ENCODE measurements around the gene PHACTR1.

PHACTR1 gene

GRCh38 chr6:12848964-12849808 lies 132.6 kb downstream of the PHACTR1 start:
- FAIRE-seq (no peak), DNase-seq (ENCODE audit: low spot score) (no peak)

- no peak for DNase-seq (ENCODE audit: low spot score)
- FAIRE-seq: no peak
Measured at GRCh38 chr6:12849809-12850198, 133.2 kb downstream of the PHACTR1 start.

GRCh38 chr6:12851123-12851695 lies 134.6 kb downstream of the PHACTR1 start:
- no peak for DNase-seq (ENCODE audit: low spot score)
- no peak for FAIRE-seq

- no peak for FAIRE-seq
- DNase-seq (ENCODE audit: low spot score): no peak
Measured at GRCh38 chr6:12861603-12862002, 145.0 kb downstream of the PHACTR1 start.

- FAIRE-seq (no peak), DNase-seq (ENCODE audit: low spot score) (no peak)
Measured at GRCh38 chr6:12865117-12865516, 148.6 kb downstream of the PHACTR1 start.

- FAIRE-seq (no peak), DNase-seq (ENCODE audit: low spot score) (no peak)
Measured at GRCh38 chr6:12865671-12866181, 149.2 kb downstream of the PHACTR1 start.

- DNase-seq (ENCODE audit: low spot score) (no peak), FAIRE-seq (no peak)
Measured at GRCh38 chr6:12866422-12867029, 150.0 kb downstream of the PHACTR1 start.

- FAIRE-seq: no peak
- DNase-seq (ENCODE audit: low spot score): no peak
Measured at GRCh38 chr6:12869816-12870432, 153.4 kb downstream of the PHACTR1 start.

GRCh38 chr6:12873691-12874090 lies 157.1 kb downstream of the PHACTR1 start:
- FAIRE-seq (no peak), DNase-seq (ENCODE audit: low spot score) (no peak)

GRCh38 chr6:12875051-12875450 lies 158.5 kb downstream of the PHACTR1 start:
- no peak for FAIRE-seq
- no peak for DNase-seq (ENCODE audit: low spot score)

- no peak for FAIRE-seq
- DNase-seq (ENCODE audit: low spot score): no peak
Measured at GRCh38 chr6:12878741-12879140, 162.2 kb downstream of the PHACTR1 start.

GRCh38 chr6:12882761-12883290 lies 166.3 kb downstream of the PHACTR1 start:
- FAIRE-seq (no peak), DNase-seq (ENCODE audit: low spot score) (no peak)

GRCh38 chr6:12884983-12885382 lies 168.4 kb downstream of the PHACTR1 start:
- DNase-seq (ENCODE audit: low spot score): no peak
- no peak for FAIRE-seq

- FAIRE-seq: no peak
- no peak for DNase-seq (ENCODE audit: low spot score)
Measured at GRCh38 chr6:12886961-12887775, 170.6 kb downstream of the PHACTR1 start.

GRCh38 chr6:12890171-12890790 lies 173.7 kb downstream of the PHACTR1 start:
- FAIRE-seq (no peak), DNase-seq (ENCODE audit: low spot score) (no peak)

- DNase-seq (ENCODE audit: low spot score): no peak
- FAIRE-seq: no peak
Measured at GRCh38 chr6:12891595-12891994, 175.0 kb downstream of the PHACTR1 start.

- no peak for FAIRE-seq
Measured at GRCh38 chr6:12892151-12892550, 175.6 kb downstream of the PHACTR1 start.

GRCh38 chr6:12893036-12893435 lies 176.5 kb downstream of the PHACTR1 start:
- DNase-seq (ENCODE audit: low spot score) (no peak), FAIRE-seq (no peak)

More at GRCh38 chr6:12892151-12892550, 175.6 kb downstream of the PHACTR1 start:
- no peak for DNase-seq (ENCODE audit: low spot score)

- FAIRE-seq: no peak
Measured at GRCh38 chr6:12895721-12896120, 179.2 kb downstream of the PHACTR1 start.

GRCh38 chr6:12896208-12896733 lies 179.7 kb downstream of the PHACTR1 start:
- no peak for DNase-seq (ENCODE audit: low spot score)
- no peak for FAIRE-seq

More at GRCh38 chr6:12895721-12896120, 179.2 kb downstream of the PHACTR1 start:
- no peak for DNase-seq (ENCODE audit: low spot score)
